CD4-positive, alpha-beta T cell treated with Interleukin-6 for 4 hours (primary cell): ENCODE data around the gene SLITRK2.

Experiments
- DNase-seq: peaks from one replicate; pipeline ENCODE4 v3.0.0-alpha.2; 2020; ENCODE audit warnings: mixed read lengths

The SLITRK2 gene

GRCh38 chrX:145817331-145818185, at the start of gene SLITRK2:
Gene SLITRK2, plus strand, starts transcription at chrX:145817829. Its CDS starts 4,597 bp downstream, at chrX:145822426.
- no peak for DNase-seq

- DNase-seq: no peak
These were observed 44.6 kb upstream of the SLITRK2 start for GRCh38 chrX:145773006-145773405.

- DNase-seq: no peak
These were observed 25.3 kb upstream of the SLITRK2 start for GRCh38 chrX:145792281-145792680.

GRCh38 chrX:145803508-145803907, 14.1 kb upstream of the SLITRK2 start:
- no peak for DNase-seq

GRCh38 chrX:145813081-145813480, 4.5 kb upstream of the SLITRK2 start:
- DNase-seq: no peak

- DNase-seq: no peak
These were observed 871 bp upstream of the SLITRK2 start for GRCh38 chrX:145816601-145817315.

- DNase-seq: no peak
These were observed 821 bp downstream of the SLITRK2 start for GRCh38 chrX:145818186-145819113.

- DNase-seq: no peak
These were observed 3.2 kb downstream of the SLITRK2 start for GRCh38 chrX:145820825-145821224.

- DNase-seq: no peak
These were observed 3.8 kb downstream of the SLITRK2 start for GRCh38 chrX:145821291-145821897.

- DNase-seq: no peak
These were observed 4.4 kb downstream of the SLITRK2 start for GRCh38 chrX:145821898-145822571.

GRCh38 chrX:145823132-145823531, 5.5 kb downstream of the SLITRK2 start:
- no peak for DNase-seq

- no peak for DNase-seq
These were observed 8.3 kb downstream of the SLITRK2 start for GRCh38 chrX:145825896-145826295.

GRCh38 chrX:145826466-145826865, 8.8 kb downstream of the SLITRK2 start:
- no peak for DNase-seq

GRCh38 chrX:145832796-145833195, 15.2 kb downstream of the SLITRK2 start:
- DNase-seq: no peak

GRCh38 chrX:145840531-145840930, 22.9 kb downstream of the SLITRK2 start:
- no peak for DNase-seq

GRCh38 chrX:145843146-145843904, 25.7 kb downstream of the SLITRK2 start:
- no peak for DNase-seq

- no peak for DNase-seq
These were observed 27.3 kb downstream of the SLITRK2 start for GRCh38 chrX:145844886-145845285.

GRCh38 chrX:145848448-145848847, 30.8 kb downstream of the SLITRK2 start:
- no peak for DNase-seq

GRCh38 chrX:145848857-145849256, 31.2 kb downstream of the SLITRK2 start:
- DNase-seq: no peak

- no peak for DNase-seq
These were observed 35.6 kb downstream of the SLITRK2 start for GRCh38 chrX:145853181-145853580.

GRCh38 chrX:145856181-145856580, 38.6 kb downstream of the SLITRK2 start:
- DNase-seq: no peak
